Measurements from ENCODE around the gene ITPKB. TPM values are rescaled to one million over a fixed set of nuclear protein-coding genes. Genes with fewer than 3 reads are reported as not detected.

The ITPKB gene
- total RNA-seq, 1 experiment from 2014 or later = 4.4 TPM

DNA sequence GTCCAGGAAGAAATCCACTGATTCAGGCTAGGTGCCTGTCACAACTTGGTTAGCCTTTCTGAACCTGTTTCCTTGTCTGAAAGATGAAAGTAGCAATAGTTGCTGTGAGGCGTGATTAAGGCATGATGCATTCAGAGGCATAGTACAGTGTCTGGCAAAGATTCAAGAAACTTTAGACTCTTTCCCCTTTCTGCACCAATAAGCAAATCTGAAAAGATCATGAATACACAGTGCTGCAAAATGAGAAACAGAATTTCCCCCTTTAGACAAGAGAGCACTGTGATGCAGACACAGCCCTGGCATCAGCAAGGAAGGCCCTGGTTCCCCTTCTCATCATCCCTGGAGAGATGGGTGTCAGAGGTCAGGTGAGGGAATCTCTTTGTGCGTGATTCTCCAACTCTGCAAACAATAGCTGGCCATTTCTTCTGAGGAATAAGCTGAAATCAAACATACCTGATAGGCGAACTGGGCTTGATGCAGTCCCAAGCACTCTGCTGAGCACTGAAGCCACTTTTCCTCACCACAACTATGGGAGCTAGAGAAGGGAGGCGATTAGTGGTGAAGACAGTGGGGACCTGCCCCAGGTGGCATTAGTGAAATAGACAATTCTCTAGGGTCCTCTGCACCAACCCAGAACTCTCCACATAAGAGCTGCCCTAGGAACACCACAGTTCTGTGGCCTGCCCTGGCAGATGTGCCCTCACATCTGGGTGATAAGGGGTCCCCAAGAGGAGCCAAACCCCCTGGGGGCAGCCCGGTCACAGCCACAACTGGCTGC lies 41.7 kb downstream of the ITPKB start:
- H3K4me1 ChIP-seq = no peaks in the 10 kb centered on the region
- Mint-ChIP-seq H3K27ac (ENCODE audit: unreplicated experiment) (no peak overlapping the region), H3K4me1 (ENCODE audit: low read depth, unreplicated experiment) (no peaks in the 10 kb centered on the region), H3K4me3 (ENCODE audit: unreplicated experiment) (no peak overlapping the region), H3K27me3 (ENCODE audit: insufficient read depth, unreplicated experiment) (no peaks in the 10 kb centered on the region), H3K9me3 (ENCODE audit: unreplicated experiment) (no peaks in the 10 kb centered on the region), H3K36me3 (ENCODE audit: insufficient read depth, unreplicated experiment) (no peaks in the 10 kb centered on the region)
- H3K4me3 ChIP-seq (ENCODE audit: low read depth, low read length) = no peak overlapping the region
- DNase-seq = no peak
- no TSS peak for BruUV-seq (replicated peaks)
- POLR2A ChIA-PET = no interaction called here
- no peaks in the 10 kb centered on the region for H3K27me3 ChIP-seq (replicated peaks; ENCODE audit: control insufficient read depth, insufficient read depth, low read length)
- H3K36me3 ChIP-seq (ENCODE audit: control insufficient read depth, insufficient read depth, low read length) = no peaks in the 10 kb centered on the region
- TF ChIP-seq, protein P1, sequence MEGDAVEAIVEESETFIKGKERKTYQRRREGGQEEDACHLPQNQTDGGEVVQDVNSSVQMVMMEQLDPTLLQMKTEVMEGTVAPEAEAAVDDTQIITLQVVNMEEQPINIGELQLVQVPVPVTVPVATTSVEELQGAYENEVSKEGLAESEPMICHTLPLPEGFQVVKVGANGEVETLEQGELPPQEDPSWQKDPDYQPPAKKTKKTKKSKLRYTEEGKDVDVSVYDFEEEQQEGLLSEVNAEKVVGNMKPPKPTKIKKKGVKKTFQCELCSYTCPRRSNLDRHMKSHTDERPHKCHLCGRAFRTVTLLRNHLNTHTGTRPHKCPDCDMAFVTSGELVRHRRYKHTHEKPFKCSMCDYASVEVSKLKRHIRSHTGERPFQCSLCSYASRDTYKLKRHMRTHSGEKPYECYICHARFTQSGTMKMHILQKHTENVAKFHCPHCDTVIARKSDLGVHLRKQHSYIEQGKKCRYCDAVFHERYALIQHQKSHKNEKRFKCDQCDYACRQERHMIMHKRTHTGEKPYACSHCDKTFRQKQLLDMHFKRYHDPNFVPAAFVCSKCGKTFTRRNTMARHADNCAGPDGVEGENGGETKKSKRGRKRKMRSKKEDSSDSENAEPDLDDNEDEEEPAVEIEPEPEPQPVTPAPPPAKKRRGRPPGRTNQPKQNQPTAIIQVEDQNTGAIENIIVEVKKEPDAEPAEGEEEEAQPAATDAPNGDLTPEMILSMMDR (IDR thresholded peaks at IDR 0.05; ENCODE audit: insufficient read depth in 1 of 2, low read depth in 1 of 2, low read length in 1 of 2, severe bottlenecking in 1 of 2, unreplicated experiment in 1 of 2) = no peak
- CTCF ChIA-PET = no interaction called here
- no peaks in the 10 kb centered on the region for H3K9me3 ChIP-seq
- intact Hi-C loops (cut with micrococcal nuclease; ENCODE audit: unreplicated experiment) = no loop called here

DNA sequence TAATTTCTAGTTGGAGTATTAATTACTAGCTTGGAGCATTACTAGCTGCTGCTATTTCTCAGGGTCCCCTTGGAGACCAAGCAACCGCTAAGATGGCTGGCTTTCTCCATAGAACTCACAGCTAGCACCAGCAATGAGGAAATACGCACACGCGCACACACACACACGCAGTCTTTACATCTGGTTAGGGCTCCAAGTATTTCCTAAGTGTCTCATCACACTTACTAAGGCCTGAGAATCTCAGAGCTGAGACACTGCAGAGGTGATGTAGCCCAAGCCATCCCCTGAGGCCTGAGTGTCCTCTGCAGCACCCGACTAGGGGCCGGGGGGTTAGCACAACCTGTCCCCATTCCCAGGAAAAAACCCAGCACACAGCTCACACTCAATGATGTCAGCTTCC lies 42.5 kb downstream of the ITPKB start:
- Mint-ChIP-seq H3K4me3 (ENCODE audit: unreplicated experiment) (no peak overlapping the region), H3K4me1 (ENCODE audit: low read depth, unreplicated experiment) (no peaks in the 10 kb centered on the region), H3K36me3 (ENCODE audit: insufficient read depth, unreplicated experiment) (no peaks in the 10 kb centered on the region), H3K27ac (ENCODE audit: unreplicated experiment) (no peak overlapping the region), H3K27me3 (ENCODE audit: insufficient read depth, unreplicated experiment) (no peaks in the 10 kb centered on the region), H3K9me3 (ENCODE audit: unreplicated experiment) (no peaks in the 10 kb centered on the region)
- CTCF ChIA-PET = no interaction called here
- Histone ChIP-seq H3K27me3 (replicated peaks; ENCODE audit: control insufficient read depth, insufficient read depth, low read length) (no peaks in the 10 kb centered on the region), H3K4me1 (no peaks in the 10 kb centered on the region), H3K9me3 (no peaks in the 10 kb centered on the region), H3K36me3 (ENCODE audit: control insufficient read depth, insufficient read depth, low read length) (no peaks in the 10 kb centered on the region), H3K4me3 (ENCODE audit: low read depth, low read length) (no peak overlapping the region)
- POLR2A ChIA-PET = no interaction called here
- TF ChIP-seq, protein P1 (IDR thresholded peaks at IDR 0.05; ENCODE audit: insufficient read depth in 1 of 2, low read depth in 1 of 2, low read length in 1 of 2, severe bottlenecking in 1 of 2, unreplicated experiment in 1 of 2) = no peak
- DNase-seq = no peak
- intact Hi-C loops (cut with micrococcal nuclease; ENCODE audit: unreplicated experiment) = no loop called here
- no TSS peak for BruUV-seq (replicated peaks)

GRCh38 chr1:226695335-226695900 lies 43.7 kb downstream of the ITPKB start:
- Mint-ChIP-seq H3K27me3 (ENCODE audit: insufficient read depth, unreplicated experiment) (no peaks in the 10 kb centered on the region), H3K27ac (ENCODE audit: unreplicated experiment) (no peak overlapping the region), H3K4me3 (ENCODE audit: unreplicated experiment) (no peak overlapping the region), H3K9me3 (ENCODE audit: unreplicated experiment) (no peaks in the 10 kb centered on the region), H3K36me3 (ENCODE audit: insufficient read depth, unreplicated experiment) (no peaks in the 10 kb centered on the region), H3K4me1 (ENCODE audit: low read depth, unreplicated experiment) (no peaks in the 10 kb centered on the region)
- no TSS peak for BruUV-seq (replicated peaks)
- Histone ChIP-seq H3K9me3 (no peaks in the 10 kb centered on the region), H3K4me3 (ENCODE audit: low read depth, low read length) (no peak overlapping the region), H3K4me1 (no peaks in the 10 kb centered on the region), H3K36me3 (ENCODE audit: control insufficient read depth, insufficient read depth, low read length) (no peaks in the 10 kb centered on the region), H3K27me3 (replicated peaks; ENCODE audit: control insufficient read depth, insufficient read depth, low read length) (no peaks in the 10 kb centered on the region)
- CTCF ChIA-PET = no interaction called here
- POLR2A ChIA-PET = no interaction called here
- DNase-seq = no peak
- intact Hi-C loops (cut with micrococcal nuclease; ENCODE audit: unreplicated experiment) = no loop called here
- TF ChIP-seq, protein P1 (IDR thresholded peaks at IDR 0.05; ENCODE audit: insufficient read depth in 1 of 2, low read depth in 1 of 2, low read length in 1 of 2, severe bottlenecking in 1 of 2, unreplicated experiment in 1 of 2) = no peak
